PC-9 (cell line): Measurements from ENCODE around the gene TRIO. TPM values are rescaled to one million over a fixed set of nuclear protein-coding genes. Genes with fewer than 3 reads are reported as not detected.

Experiments used
- BruUV-seq: library from RNA; stranded (reverse); fragments of 400-500 nt; replicated peaks from 2 replicates; lab custom pipeline; 2021; lab: Mats Ljungman, UMichigan
- CTCF ChIA-PET: fragments of 300-600 bp; sonication (Branson Sonifier 250); formaldehyde crosslinking; loops from one replicate; lab custom pipeline; 2022; ENCODE audit warnings: antibody characterized with exemption; lab: Charles Lee
- POLR2A ChIA-PET: fragments of 300-600 bp; sonication (Branson Sonifier 250); formaldehyde crosslinking; loops from one replicate; lab custom pipeline; 2022; ENCODE audit warnings: antibody characterized with exemption; ENCODE audit not compliant: unreplicated experiment; lab: Charles Lee
- DNase-seq, 2 experiments: peaks; one replicate each; pipeline versions ENCODE4 v3.0.0 to v3.0.0-alpha.2; 2015 to 2022; ENCODE audit warnings: mixed read lengths in 1 of 2
- H2AFZ ChIP-seq: fragments of 200-600 bp; sonication (generic); 2 replicates; pipeline ENCODE4 v1.8.1; 2017; ENCODE audit warnings: antibody characterized with exemption
- H3F3A ChIP-seq: fragments of 200-600 bp; sonication (generic); 2 replicates; pipeline ENCODE4 v1.8.1; 2017; ENCODE audit warnings: antibody characterized with exemption, mild to moderate bottlenecking, low read depth; ENCODE audit not compliant: insufficient read depth
- H3K27ac ChIP-seq: fragments of 200-600 bp; sonication (generic); 2 replicates; pipeline ENCODE4 v1.6.1; 2016; ENCODE audit warnings: mixed run types
- H3K27me3 ChIP-seq: fragments of 200-600 bp; sonication (generic); 2 replicates; pipeline ENCODE4 v1.6.1; 2016; ENCODE audit warnings: low read depth, mixed run types; ENCODE audit not compliant: insufficient read depth
- H3K36me3 ChIP-seq: fragments of 200-600 bp; sonication (generic); 2 replicates; pipeline ENCODE4 v1.6.1; 2016; ENCODE audit warnings: low read depth, mixed run types
- H3K4me1 ChIP-seq: fragments of 200-600 bp; sonication (generic); replicated peaks from 2 replicates; pipeline ENCODE4 v1.6.1; 2016; ENCODE audit warnings: mixed run types; ENCODE audit not compliant: insufficient read depth
- H3K4me2 ChIP-seq: fragments of 200-600 bp; sonication (generic); 2 replicates; pipeline ENCODE4 v1.6.1; 2017; ENCODE audit warnings: mixed run types
- H3K4me3 ChIP-seq: fragments of 200-600 bp; sonication (generic); 2 replicates; pipeline ENCODE4 v1.6.1; 2016; ENCODE audit warnings: mixed run types
- H3K79me2 ChIP-seq: fragments of 200-600 bp; sonication (generic); 2 replicates; pipeline ENCODE4 v1.6.1; 2017; ENCODE audit warnings: low read depth, mixed run types
- H3K9me2 ChIP-seq: fragments of 200-600 bp; sonication (generic); 2 replicates; pipeline ENCODE4 v1.8.1; 2017; ENCODE audit warnings: mild to moderate bottlenecking; ENCODE audit not compliant: insufficient read depth
- H3K9me3 ChIP-seq: fragments of 200-600 bp; sonication (generic); 2 replicates; pipeline ENCODE4 v1.8.1; 2016; ENCODE audit warnings: low read depth; ENCODE audit not compliant: insufficient read depth
- H4K20me1 ChIP-seq: fragments of 200-600 bp; sonication (generic); 2 replicates; pipeline ENCODE4 v1.8.1; 2017; ENCODE audit not compliant: insufficient read depth
- EZH2 ChIP-seq: fragments of 200-600 bp; sonication (generic); IDR thresholded peaks from 2 replicates; pipeline ENCODE4 v1.8.0; 2017; ENCODE audit warnings: antibody characterized with exemption, low read depth
- intact Hi-C: fragments of 100-400 bp; cut with micrococcal nuclease; formaldehyde crosslinking; loops from one replicate; pipeline ENCODE4 v1.10.0; 2022; ENCODE audit not compliant: unreplicated experiment
- total RNA-seq: library from RNA; stranded (reverse); gene quantifications from 2 replicates; pipeline ENCODE4 v1.2.3, GENCODE V29; 2021
- TF ChIP-seq, protein P1 (sequence below): fragments of 200-600 bp; sonication (generic); conservative IDR thresholded peaks from 2 replicates; pipeline ENCODE4 v1.6.1; 2017; ENCODE audit warnings: mixed run types, antibody characterized with exemption, mild to moderate bottlenecking, moderate library complexity

Gene TRIO
- total RNA-seq, 1 experiment from 2014 or later, result 596 TPM

DNA sequence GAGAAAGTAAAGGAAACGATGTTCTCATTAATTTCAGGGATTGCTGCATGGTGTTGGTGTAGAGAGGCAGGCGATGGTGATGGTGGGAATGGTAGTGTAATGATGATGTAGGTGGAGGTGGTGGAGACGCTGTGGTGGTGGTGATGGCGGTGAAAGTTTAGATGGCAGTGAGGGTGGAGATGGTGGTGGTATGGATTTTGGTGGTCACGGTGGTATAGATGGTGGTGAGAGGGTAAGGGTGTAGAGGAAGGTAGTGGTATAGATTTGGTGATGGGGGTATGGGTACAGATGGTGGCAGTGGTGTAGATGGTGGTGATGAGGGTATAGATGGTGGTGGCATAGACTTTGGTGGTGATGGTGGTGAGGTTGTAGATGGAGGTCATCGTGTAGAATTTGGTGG is 259.3 kb downstream of the TRIO start:
- H3K36me3 ChIP-seq, result peaks cover 26% of the 10 kb centered on the region
- ChIA-PET CTCF (no interaction called here), POLR2A (no interaction called here)
- peaks cover 14% of the 10 kb centered on the region; the same call in 1 of the 2 replicates for H3F3A ChIP-seq
- TF ChIP-seq, protein P1, sequence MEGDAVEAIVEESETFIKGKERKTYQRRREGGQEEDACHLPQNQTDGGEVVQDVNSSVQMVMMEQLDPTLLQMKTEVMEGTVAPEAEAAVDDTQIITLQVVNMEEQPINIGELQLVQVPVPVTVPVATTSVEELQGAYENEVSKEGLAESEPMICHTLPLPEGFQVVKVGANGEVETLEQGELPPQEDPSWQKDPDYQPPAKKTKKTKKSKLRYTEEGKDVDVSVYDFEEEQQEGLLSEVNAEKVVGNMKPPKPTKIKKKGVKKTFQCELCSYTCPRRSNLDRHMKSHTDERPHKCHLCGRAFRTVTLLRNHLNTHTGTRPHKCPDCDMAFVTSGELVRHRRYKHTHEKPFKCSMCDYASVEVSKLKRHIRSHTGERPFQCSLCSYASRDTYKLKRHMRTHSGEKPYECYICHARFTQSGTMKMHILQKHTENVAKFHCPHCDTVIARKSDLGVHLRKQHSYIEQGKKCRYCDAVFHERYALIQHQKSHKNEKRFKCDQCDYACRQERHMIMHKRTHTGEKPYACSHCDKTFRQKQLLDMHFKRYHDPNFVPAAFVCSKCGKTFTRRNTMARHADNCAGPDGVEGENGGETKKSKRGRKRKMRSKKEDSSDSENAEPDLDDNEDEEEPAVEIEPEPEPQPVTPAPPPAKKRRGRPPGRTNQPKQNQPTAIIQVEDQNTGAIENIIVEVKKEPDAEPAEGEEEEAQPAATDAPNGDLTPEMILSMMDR, result no peak
- H3K79me2 ChIP-seq, result peaks cover 6% of the 10 kb centered on the region; the same call in 1 of the 2 replicates
- H3K9me3 ChIP-seq, result 0 out of 2 replicates have a peak, but pooled peaks cover 5% of the 10 kb centered on the region
- H3K9me2 ChIP-seq, result no peaks in the 10 kb centered on the region
- H3K27ac ChIP-seq, result no peak overlapping the region
- intact Hi-C loops, result no loop called here
- no peaks in the 10 kb centered on the region for H3K27me3 ChIP-seq
- H3K4me2 ChIP-seq, result no peak overlapping the region
- H4K20me1 ChIP-seq, result peaks cover 18% of the 10 kb centered on the region; the same call in 1 of the 2 replicates
- BruUV-seq, result no TSS peak
- H3K4me3 ChIP-seq, result no peak overlapping the region
- H3K4me1 ChIP-seq, result peaks cover 10% of the 10 kb centered on the region; the same call in 1 of the 2 replicates
- no peak overlapping the region for H2AFZ ChIP-seq
- DNase-seq, result no peak

DNA sequence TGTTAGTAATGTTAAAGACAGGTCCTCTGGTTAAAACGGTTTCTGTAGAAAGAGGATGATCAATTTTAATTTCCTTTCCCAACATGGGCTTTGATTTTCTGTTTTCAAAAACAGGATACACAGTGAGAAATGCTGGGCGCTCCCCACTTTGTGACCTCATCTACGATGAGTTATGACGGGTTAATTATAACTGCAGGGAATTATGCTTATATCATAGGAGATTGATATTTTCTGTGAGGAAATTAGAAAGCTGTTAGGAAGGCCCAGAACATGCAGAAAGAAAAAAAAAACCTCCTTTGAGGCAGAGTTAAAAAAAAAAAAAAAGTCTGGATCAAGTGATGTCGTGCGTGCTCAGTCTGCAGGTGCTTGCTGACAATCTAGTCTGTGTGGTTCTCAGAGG is 261.6 kb downstream of the TRIO start:
- peaks cover 6% of the 10 kb centered on the region; the same call in 1 of the 2 replicates for H3K79me2 ChIP-seq
- POLR2A ChIA-PET, result interaction anchor here (0.7 kb wide), 2 partner anchors 140 to 259 kb away, joined by 3 to 6 read pairs; no protein-coding TSS in a partner anchor
- intact Hi-C loops, result loop anchor here (2.0 to 5.0 kb wide), 5 partner anchors 30 to 604 kb away; no protein-coding TSS in a partner anchor

DNA sequence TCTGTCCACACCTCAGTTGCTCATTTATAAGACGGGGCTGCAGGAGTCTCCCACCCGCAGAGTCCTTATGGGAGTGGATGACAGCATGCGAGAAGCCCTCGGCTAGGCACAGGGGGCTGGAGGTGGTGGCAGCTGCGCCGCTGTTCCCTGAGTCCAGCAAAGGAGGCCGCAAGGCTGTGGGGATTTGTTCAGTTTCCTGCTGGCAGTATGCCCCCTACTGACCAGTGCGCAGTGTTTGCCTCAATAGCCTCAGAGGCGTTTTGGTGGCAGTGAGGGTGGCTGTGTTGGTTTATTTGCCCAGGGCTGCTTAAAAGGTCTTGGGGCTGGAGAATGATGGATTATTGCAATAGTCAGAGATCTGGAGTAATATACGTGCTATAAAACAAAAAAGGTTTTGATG is 262.1 kb downstream of the TRIO start:
- H3K27me3 ChIP-seq, result no peaks in the 10 kb centered on the region
- H3K36me3 ChIP-seq, result peaks cover 28% of the 10 kb centered on the region
- no peak overlapping the region for H2AFZ ChIP-seq
- H3K27ac ChIP-seq, result no peak overlapping the region
- no peaks in the 10 kb centered on the region for H3K9me2 ChIP-seq
- intact Hi-C loops, result loop anchor here (2.0 to 5.0 kb wide), 5 partner anchors 30 to 604 kb away; no protein-coding TSS in a partner anchor
- TF ChIP-seq, protein P1, result 0 out of 2 replicates have a peak, but pooled peaks have one; percentile 34
- no peak for TF ChIP-seq EZH2
- 0 out of 2 replicates have a peak, but pooled peaks cover 5% of the 10 kb centered on the region for H3K9me3 ChIP-seq
- H3K4me2 ChIP-seq, result no peak overlapping the region
- CTCF ChIA-PET, result interaction anchor here (0.7 kb wide), 1 partner anchor 53 kb away, joined by 6 read pairs; no protein-coding TSS in a partner anchor
- POLR2A ChIA-PET, result interaction anchor here (0.7 kb wide), 2 partner anchors 139 to 260 kb away, joined by 3 to 6 read pairs; no protein-coding TSS in a partner anchor
- H3F3A ChIP-seq, result no peaks in the 10 kb centered on the region
- no TSS peak for BruUV-seq
- peak in 1 of 2 experiments; percentile 73 for DNase-seq
- no peaks in the 10 kb centered on the region for H3K4me1 ChIP-seq
- H3K79me2 ChIP-seq, result peaks cover 6% of the 10 kb centered on the region; the same call in 1 of the 2 replicates
- peaks cover 5% of the 10 kb centered on the region; the same call in 1 of the 2 replicates for H4K20me1 ChIP-seq
- no peak overlapping the region for H3K4me3 ChIP-seq

More for the DNA sequence above, 261.6 kb downstream of the TRIO start:
- Histone ChIP-seq H4K20me1 (peaks cover 8% of the 10 kb centered on the region; the same call in 1 of the 2 replicates), H2AFZ (no peak overlapping the region), H3K4me1 (peaks cover 5% of the 10 kb centered on the region; the same call in 1 of the 2 replicates), H3K4me2 (no peak overlapping the region), H3K36me3 (peaks cover 28% of the 10 kb centered on the region), H3F3A (no peaks in the 10 kb centered on the region), H3K27me3 (no peaks in the 10 kb centered on the region), H3K4me3 (no peak overlapping the region), H3K27ac (no peak overlapping the region), H3K9me2 (no peaks in the 10 kb centered on the region), H3K9me3 (0 out of 2 replicates have a peak, but pooled peaks cover 5% of the 10 kb centered on the region)
- CTCF ChIA-PET, result interaction anchor here (0.7 kb wide), 1 partner anchor 53 kb away, joined by 6 read pairs; no protein-coding TSS in a partner anchor
- TF ChIP-seq, protein P1, result no peak
- no peak for TF ChIP-seq EZH2
- no peak for DNase-seq
- BruUV-seq, result no TSS peak
